ENCODE results near the gene GTSE1.
A peak's percentile ranks its signal among the peaks of the same experiment; 100 is the strongest.
"Not testable (repeated sequence)": the region's sequence is repeated elsewhere in the genome, so short reads cannot be mapped to it uniquely, and the experiment has no call there.

Gene GTSE1

GRCh38 chr22:46263216-46263590, 33.5 kb upstream of the GTSE1 start, which contains the start of gene PKDREJ:
Gene PKDREJ (minus strand): TSS chr22:46263343. CDS start chr22:46263322, 21 bp downstream.
- TF ChIP-seq CTCF (IDR thresholded peaks at IDR 0.05; ENCODE audit: insufficient read depth, low read length, missing control alignments): no peak
- H3K4me3 ChIP-seq (ENCODE audit: low read depth, low read length): no peak within 1 kb of the TSS
- no peak for DNase-seq (ENCODE audit: low read depth, low spot score)
- POLR2A ChIA-PET: interaction anchor here (1.5 kb wide), 1 partner anchor 13 kb away, joined by 3 read pairs; the partner anchor contains the start of gene CDPF1
- CTCF ChIA-PET: interaction anchor here (1.7 kb wide), 1 partner anchor 257 kb away, joined by 5 read pairs; no protein-coding TSS in a partner anchor

GRCh38 chr22:46264520-46264919, 32.1 kb upstream of the GTSE1 start:
- CTCF ChIA-PET: interaction anchor here (0.7 to 1.7 kb wide), 2 partner anchors 142 to 258 kb away, joined by 3 to 5 read pairs; no protein-coding TSS in a partner anchor
- H3K4me3 ChIP-seq (ENCODE audit: low read depth, low read length); POLR2A ChIA-PET; DNase-seq (ENCODE audit: low read depth, low spot score): not testable (repeated sequence)

GRCh38 chr22:46265627-46266026, 31.0 kb upstream of the GTSE1 start:
- POLR2A ChIA-PET: interaction anchor here (0.6 kb wide), 1 partner anchor 118 kb away, joined by 3 read pairs; no protein-coding TSS in a partner anchor
- CTCF ChIA-PET; H3K4me3 ChIP-seq (ENCODE audit: low read depth, low read length); DNase-seq (ENCODE audit: low read depth, low spot score): not testable (repeated sequence)

DNA sequence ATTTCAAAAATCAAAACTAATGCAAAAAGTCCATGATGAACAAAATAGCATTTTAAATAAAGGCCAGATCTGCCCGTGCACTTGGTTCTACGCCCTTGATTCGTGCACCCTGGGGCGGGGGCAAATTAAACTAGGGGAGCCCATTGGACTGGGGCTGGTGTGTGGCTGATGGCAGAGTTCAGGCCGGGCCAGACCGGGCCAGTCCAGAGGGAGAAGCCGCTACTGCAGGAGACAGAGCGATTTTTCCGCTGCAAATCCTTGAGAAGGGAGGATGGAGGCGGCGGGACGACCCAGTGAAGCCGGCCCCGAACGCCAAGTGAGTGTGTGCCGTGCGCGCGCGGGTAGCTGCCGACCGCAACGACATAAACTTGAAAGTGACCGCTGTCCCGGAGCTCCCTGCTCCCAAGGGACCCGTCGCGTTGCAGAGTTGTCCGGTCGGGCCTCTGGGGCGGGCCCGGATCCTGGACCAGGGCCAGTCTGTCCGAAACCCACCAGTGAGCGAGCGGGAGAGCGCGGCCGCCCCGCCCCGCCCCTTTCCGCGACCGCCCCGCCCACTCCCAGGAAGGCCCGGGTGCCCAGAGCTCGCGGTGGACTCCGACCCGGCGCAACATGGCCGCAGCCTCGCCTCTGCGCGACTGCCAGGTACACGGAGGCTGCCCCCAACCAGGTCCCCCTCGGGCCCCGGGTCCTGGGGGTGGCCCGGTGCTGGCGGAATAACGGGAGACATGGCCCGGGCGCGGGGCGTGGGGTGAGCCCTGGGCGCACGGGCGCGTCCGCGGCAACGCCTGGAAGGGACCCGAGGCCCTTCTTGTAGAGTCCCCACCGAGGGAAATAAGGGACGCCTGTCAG, 29.0 kb upstream of the GTSE1 start, which contains the start of gene TTC38:
Gene TTC38, plus strand, starts transcription at position 578 of the 849 bp plus-strand sequence. Its CDS starts 32 bp downstream, at position 610.
- POLR2A ChIA-PET: interaction anchor here (0.8 to 1.5 kb wide), 6 partner anchors 17 to 271 kb away, joined by 3 to 9 read pairs (median 3); partner anchors contain the start of genes CDPF1 and TRMU

DNA sequence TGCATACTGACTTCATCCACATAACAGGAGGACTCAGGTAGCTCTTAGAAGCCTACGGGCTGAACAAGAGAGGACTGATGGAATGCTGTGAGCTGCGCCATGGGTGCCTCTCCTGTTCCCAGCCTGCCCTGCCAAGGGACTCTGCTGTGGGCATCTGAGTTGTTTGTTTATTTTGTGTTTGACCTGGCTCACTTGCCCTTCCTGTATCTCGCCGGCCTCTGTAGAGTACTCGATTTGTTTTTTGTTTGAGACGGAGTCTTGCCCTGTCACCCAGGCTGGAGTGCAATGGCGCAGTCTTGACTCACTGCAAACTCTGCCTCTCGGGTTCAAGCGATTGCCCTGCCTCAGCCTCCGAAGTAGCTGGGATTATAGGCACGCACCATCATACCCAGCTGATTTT, 27.1 kb upstream of the GTSE1 start:
- ChIA-PET POLR2A (interaction anchor here (0.6 kb wide), 1 partner anchor 35 kb away, joined by 3 read pairs; no protein-coding TSS in a partner anchor), CTCF (no interaction called here)

More for the DNA sequence above, 29.0 kb upstream of the GTSE1 start, which contains the start of gene TTC38:
- H3K4me3 ChIP-seq (ENCODE audit: low read depth, low read length): peak within 1 kb of the TSS; percentile 70
- CTCF ChIA-PET: interaction anchor here (0.6 to 1.7 kb wide), 10 partner anchors 8 to 273 kb away, joined by 3 to 9 read pairs (median 3); partner anchors contain the start of gene CDPF1
- DNase-seq (ENCODE audit: low read depth, low spot score): no peak
- no peak for TF ChIP-seq CTCF (IDR thresholded peaks at IDR 0.05; ENCODE audit: insufficient read depth, low read length, missing control alignments)

DNA sequence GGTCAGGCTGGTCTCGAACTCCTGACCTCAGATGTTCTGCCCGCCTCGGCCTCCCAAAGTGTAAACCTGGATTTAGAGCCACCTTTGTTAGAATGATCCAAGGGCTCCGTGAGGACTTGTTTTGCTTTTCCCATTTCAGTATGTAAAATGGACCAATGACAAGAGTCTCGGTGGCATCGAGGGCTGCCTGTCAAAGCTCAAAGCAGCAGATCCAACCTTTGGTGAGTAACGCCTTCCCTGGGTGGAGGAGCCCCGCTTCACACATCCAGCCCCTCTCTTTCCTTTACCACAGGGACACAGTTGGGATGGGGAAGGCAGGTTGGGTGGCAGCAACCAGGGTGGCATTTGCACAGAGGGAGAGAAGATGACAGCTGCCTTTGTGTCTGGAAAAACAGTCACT, 24.5 kb upstream of the GTSE1 start:
- ChIA-PET CTCF (no interaction called here), POLR2A (no interaction called here)
- no peak overlapping the region for H3K4me3 ChIP-seq (ENCODE audit: low read depth, low read length)
- TF ChIP-seq CTCF (IDR thresholded peaks at IDR 0.05; ENCODE audit: insufficient read depth, low read length, missing control alignments): no peak
- DNase-seq (ENCODE audit: low read depth, low spot score): no peak

More for the DNA sequence above, 27.1 kb upstream of the GTSE1 start:
- H3K4me3 ChIP-seq (ENCODE audit: low read depth, low read length): no peak overlapping the region
- no peak for DNase-seq (ENCODE audit: low read depth, low spot score)
- no peak for TF ChIP-seq CTCF (IDR thresholded peaks at IDR 0.05; ENCODE audit: insufficient read depth, low read length, missing control alignments)

GRCh38 chr22:46272762-46273431, 23.8 kb upstream of the GTSE1 start:
- no peak overlapping the region for H3K4me3 ChIP-seq (ENCODE audit: low read depth, low read length)
- DNase-seq (ENCODE audit: low read depth, low spot score): no peak
- POLR2A ChIA-PET: no interaction called here
- CTCF ChIA-PET: no interaction called here
- no peak for TF ChIP-seq CTCF (IDR thresholded peaks at IDR 0.05; ENCODE audit: insufficient read depth, low read length, missing control alignments)

Data from AG04449 (cell line).